ENCODE data around the gene FDCSP. TPM values are rescaled to one million over a fixed set of nuclear protein-coding genes. Genes with fewer than 3 reads are reported as not detected.

FDCSP gene
- total and polyA plus RNA-seq, 2 donors (not counting 1 experiment from before 2014, with no cell fraction given): not detected

GRCh38 chr4:70183168-70183939 lies 42.6 kb upstream of the FDCSP start:
- no peak overlapping the region for H3K9ac ChIP-seq (ENCODE audit: insufficient read depth, low read length)
- no peak overlapping the region for H3K4me3 ChIP-seq (replicated peaks in 1 of 4; ENCODE audit: control extremely low read depth in 1 of 4, insufficient read depth in 1 of 4, low read depth in 3 of 4, low read length in 4 of 4)
- peak; percentile 23 to 79 for DNase-seq (ENCODE audit: low read depth in 2 of 2)
- H3K79me2 ChIP-seq (ENCODE audit: control insufficient read depth, insufficient read depth, low read length): no peaks in the 10 kb centered on the region
- no peaks in the 10 kb centered on the region for H3K27me3 ChIP-seq (ENCODE audit: control insufficient read depth, insufficient read depth, low read length)
- peak; percentile 44 to 79 for TF ChIP-seq CTCF (conservative IDR thresholded peaks at IDR 0.05 in 1 of 2, IDR thresholded peaks at IDR 0.05 in 1 of 2; ENCODE audit: low read depth in 1 of 2, low read length in 2 of 2)
- no peak for TF ChIP-seq EZH2 (IDR thresholded peaks at IDR 0.05; ENCODE audit: low read length, missing control alignments)
- H3K9me3 ChIP-seq (ENCODE audit: control insufficient read depth, insufficient read depth, low read depth, low read length): no peaks in the 10 kb centered on the region
- H3K36me3 ChIP-seq (ENCODE audit: control insufficient read depth, insufficient read depth, low read length): no peaks in the 10 kb centered on the region
- H3K4me1 ChIP-seq (ENCODE audit: control insufficient read depth, extremely low read depth, insufficient read depth, low read length): no peaks in the 10 kb centered on the region
- H3K27ac ChIP-seq (ENCODE audit: insufficient read depth, low read length): no peak overlapping the region
- no peak overlapping the region for H2AFZ ChIP-seq (ENCODE audit: low read length)
- no peak overlapping the region for H3K4me2 ChIP-seq (ENCODE audit: extremely low read depth, insufficient read depth, low read length)
- H4K20me1 ChIP-seq (ENCODE audit: control insufficient read depth, extremely low read depth, insufficient read depth, low read length): no peaks in the 10 kb centered on the region

GRCh38 chr4:70183940-70184246 lies 42.0 kb upstream of the FDCSP start:
- Histone ChIP-seq H3K4me3 (replicated peaks in 1 of 4; ENCODE audit: control extremely low read depth in 1 of 4, insufficient read depth in 1 of 4, low read depth in 3 of 4, low read length in 4 of 4) (no peak overlapping the region), H3K9me3 (ENCODE audit: control insufficient read depth, insufficient read depth, low read depth, low read length) (no peaks in the 10 kb centered on the region), H3K4me2 (ENCODE audit: extremely low read depth, insufficient read depth, low read length) (no peak overlapping the region), H3K27ac (ENCODE audit: insufficient read depth, low read length) (no peak overlapping the region), H3K4me1 (ENCODE audit: control insufficient read depth, extremely low read depth, insufficient read depth, low read length) (no peaks in the 10 kb centered on the region), H3K79me2 (ENCODE audit: control insufficient read depth, insufficient read depth, low read length) (no peaks in the 10 kb centered on the region), H3K9ac (ENCODE audit: insufficient read depth, low read length) (no peak overlapping the region), H3K36me3 (ENCODE audit: control insufficient read depth, insufficient read depth, low read length) (no peaks in the 10 kb centered on the region), H3K27me3 (ENCODE audit: control insufficient read depth, insufficient read depth, low read length) (no peaks in the 10 kb centered on the region), H2AFZ (ENCODE audit: low read length) (no peak overlapping the region), H4K20me1 (ENCODE audit: control insufficient read depth, extremely low read depth, insufficient read depth, low read length) (no peaks in the 10 kb centered on the region)
- TF ChIP-seq EZH2 (IDR thresholded peaks at IDR 0.05; ENCODE audit: low read length, missing control alignments) (no peak), CTCF (conservative IDR thresholded peaks at IDR 0.05 in 1 of 2, IDR thresholded peaks at IDR 0.05 in 1 of 2; ENCODE audit: low read depth in 1 of 2, low read length in 2 of 2) (no peak)
- no peak for DNase-seq (ENCODE audit: low read depth in 2 of 2)

- no peak overlapping the region for H3K27ac ChIP-seq (ENCODE audit: insufficient read depth, low read length)
- H4K20me1 ChIP-seq (ENCODE audit: control insufficient read depth, extremely low read depth, insufficient read depth, low read length): no peaks in the 10 kb centered on the region
- H3K4me3 ChIP-seq (replicated peaks in 1 of 4; ENCODE audit: control extremely low read depth in 1 of 4, insufficient read depth in 1 of 4, low read depth in 3 of 4, low read length in 4 of 4): no peak overlapping the region
- H3K36me3 ChIP-seq (ENCODE audit: control insufficient read depth, insufficient read depth, low read length): no peaks in the 10 kb centered on the region
- no peak overlapping the region for H3K4me2 ChIP-seq (ENCODE audit: extremely low read depth, insufficient read depth, low read length)
- no peak overlapping the region for H2AFZ ChIP-seq (ENCODE audit: low read length)
- H3K79me2 ChIP-seq (ENCODE audit: control insufficient read depth, insufficient read depth, low read length): no peaks in the 10 kb centered on the region
- no peak for DNase-seq (ENCODE audit: low read depth in 2 of 2)
- no peaks in the 10 kb centered on the region for H3K9me3 ChIP-seq (ENCODE audit: control insufficient read depth, insufficient read depth, low read depth, low read length)
- TF ChIP-seq CTCF (conservative IDR thresholded peaks at IDR 0.05 in 1 of 2, IDR thresholded peaks at IDR 0.05 in 1 of 2; ENCODE audit: low read depth in 1 of 2, low read length in 2 of 2) (no peak), EZH2 (IDR thresholded peaks at IDR 0.05; ENCODE audit: low read length, missing control alignments) (no peak)
- H3K4me1 ChIP-seq (ENCODE audit: control insufficient read depth, extremely low read depth, insufficient read depth, low read length): no peaks in the 10 kb centered on the region
- no peak overlapping the region for H3K9ac ChIP-seq (ENCODE audit: insufficient read depth, low read length)
- H3K27me3 ChIP-seq (ENCODE audit: control insufficient read depth, insufficient read depth, low read length): no peaks in the 10 kb centered on the region
Observed at GRCh38 chr4:70187216-70187615, 38.7 kb upstream of the FDCSP start.
